Measurements from ENCODE around the gene STARD13. TPM values are rescaled to one million over a fixed set of nuclear protein-coding genes. Genes with fewer than 3 reads are reported as not detected.

STARD13 gene
- total RNA-seq, 1 experiment from 2014 or later: 2.1 TPM

DNA sequence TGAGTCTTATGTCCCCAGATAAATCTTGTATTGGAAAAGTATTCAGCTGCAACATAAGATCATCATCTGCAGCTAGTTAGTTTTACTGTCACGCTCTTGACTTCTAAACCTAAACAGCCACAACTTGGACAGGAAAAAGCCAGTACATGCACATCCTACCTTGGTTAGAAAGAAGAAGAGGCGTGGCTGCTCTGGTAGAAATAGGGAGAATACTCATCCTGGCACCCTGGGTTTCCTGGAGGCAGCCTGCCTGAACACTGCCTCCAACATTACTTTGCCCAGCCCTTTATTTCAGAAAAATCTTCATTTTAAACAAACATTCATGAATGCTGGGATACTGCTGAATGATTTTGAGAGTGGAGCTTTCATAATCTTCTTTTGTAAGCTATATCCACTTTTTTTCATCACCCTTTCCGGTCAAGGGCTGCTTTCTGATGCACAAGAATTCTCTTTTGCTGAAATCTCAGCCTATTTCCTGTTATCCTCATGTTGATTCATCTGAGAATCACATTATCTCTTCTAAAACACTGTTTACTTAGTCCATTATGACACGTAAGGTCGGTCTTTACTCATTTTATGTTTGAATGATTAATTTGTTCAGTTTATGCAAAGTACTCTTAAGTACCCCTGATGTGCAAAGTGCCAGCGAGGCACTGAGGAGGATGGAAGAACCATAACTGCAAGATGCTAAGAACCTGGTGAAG, 55.2 kb downstream of the STARD13 start:
- Histone ChIP-seq H2BK5ac (ENCODE audit: insufficient read length, low read length) (no peak overlapping the region), H3K4ac (ENCODE audit: low read depth, low read length) (no peak overlapping the region), H3K23ac (ENCODE audit: insufficient read length, low read depth, low read length) (no peak overlapping the region), H3K79me1 (ENCODE audit: insufficient read depth, low read depth, low read length, poor library complexity, severe bottlenecking) (no peaks in the 10 kb centered on the region), H4K91ac (ENCODE audit: insufficient read length, low read depth, low read length) (no peak overlapping the region), H2BK20ac (ENCODE audit: low read depth, low read length, poor library complexity, severe bottlenecking) (no peak overlapping the region), H3K27ac (ENCODE audit: insufficient read length, low read depth, low read length) (no peak overlapping the region), H3K9me3 (ENCODE audit: control insufficient read depth, low read depth, low read length) (no peaks in the 10 kb centered on the region), H3T11ph (ENCODE audit: low read length) (no peak overlapping the region), H3K9ac (ENCODE audit: extremely low read depth, insufficient read length, low read length) (no peak overlapping the region), H3K27me3 (ENCODE audit: insufficient read depth, low read length) (no peaks in the 10 kb centered on the region), H2BK12ac (ENCODE audit: insufficient read length, low read depth, low read length) (no peak overlapping the region), H3K18ac (ENCODE audit: insufficient read length, low read depth, low read length) (no peak overlapping the region), H3K23me2 (ENCODE audit: insufficient read length, low read depth, low read length, poor library complexity, severe bottlenecking) (no peaks in the 10 kb centered on the region), H3K4me1 (ENCODE audit: insufficient read depth, low read length) (peaks cover 13% of the 10 kb centered on the region; the same call in 1 of the 2 replicates), H4K8ac (replicated peaks; ENCODE audit: insufficient read length, low read depth, low read length) (no peak overlapping the region), H2BK15ac (ENCODE audit: low read depth, low read length) (no peak overlapping the region), H4K20me1 (ENCODE audit: control insufficient read depth, insufficient read depth, insufficient read length) (no peaks in the 10 kb centered on the region), H2BK120ac (ENCODE audit: low read depth, low read length, poor library complexity, severe bottlenecking) (no peak overlapping the region), H4K5ac (ENCODE audit: insufficient read length, low read depth, low read length) (no peak overlapping the region), H2AK5ac (ENCODE audit: insufficient read length, low read length) (no peak overlapping the region), H2AFZ (ENCODE audit: low read length) (no peak overlapping the region), H3K14ac (ENCODE audit: insufficient read depth, low read length) (no peak overlapping the region), H3K79me2 (ENCODE audit: insufficient read depth, low read length) (no peaks in the 10 kb centered on the region), H3K4me2 (ENCODE audit: insufficient read depth, insufficient read length, low read length) (no peak overlapping the region), H3K56ac (ENCODE audit: insufficient read length, low read depth, low read length) (no peak overlapping the region)
- H3K4me1 Mint-ChIP-seq: peaks cover 27 to 34% of the 10 kb centered on the region in 2 experiments
- no peak overlapping the region for H3K27ac Mint-ChIP-seq
- H3K27me3 Mint-ChIP-seq (ENCODE audit: low read depth): no peaks in the 10 kb centered on the region
- peaks cover 2 to 7% (median 6%) of the 10 kb centered on the region in 3 experiments; a peak in 6 of 7 replicates for H3K36me3 Mint-ChIP-seq (ENCODE audit: insufficient read depth in 1 of 3, low read depth in 3 of 3)
- TF ChIP-seq, protein P1, sequence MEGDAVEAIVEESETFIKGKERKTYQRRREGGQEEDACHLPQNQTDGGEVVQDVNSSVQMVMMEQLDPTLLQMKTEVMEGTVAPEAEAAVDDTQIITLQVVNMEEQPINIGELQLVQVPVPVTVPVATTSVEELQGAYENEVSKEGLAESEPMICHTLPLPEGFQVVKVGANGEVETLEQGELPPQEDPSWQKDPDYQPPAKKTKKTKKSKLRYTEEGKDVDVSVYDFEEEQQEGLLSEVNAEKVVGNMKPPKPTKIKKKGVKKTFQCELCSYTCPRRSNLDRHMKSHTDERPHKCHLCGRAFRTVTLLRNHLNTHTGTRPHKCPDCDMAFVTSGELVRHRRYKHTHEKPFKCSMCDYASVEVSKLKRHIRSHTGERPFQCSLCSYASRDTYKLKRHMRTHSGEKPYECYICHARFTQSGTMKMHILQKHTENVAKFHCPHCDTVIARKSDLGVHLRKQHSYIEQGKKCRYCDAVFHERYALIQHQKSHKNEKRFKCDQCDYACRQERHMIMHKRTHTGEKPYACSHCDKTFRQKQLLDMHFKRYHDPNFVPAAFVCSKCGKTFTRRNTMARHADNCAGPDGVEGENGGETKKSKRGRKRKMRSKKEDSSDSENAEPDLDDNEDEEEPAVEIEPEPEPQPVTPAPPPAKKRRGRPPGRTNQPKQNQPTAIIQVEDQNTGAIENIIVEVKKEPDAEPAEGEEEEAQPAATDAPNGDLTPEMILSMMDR (conservative IDR thresholded peaks at IDR 0.05): no peak
- no peak overlapping the region for H3K4me3 Mint-ChIP-seq
- no peak for DNase-seq
- peaks cover 5 to 10% of the 10 kb centered on the region in 2 experiments; a peak in 4 of 5 replicates for H3K9me3 Mint-ChIP-seq
- WGBS (ENCODE audit: extremely low coverage, insufficient read length, low lambda C conversion rate): no CpG with 5 or more reads among the region's 6 CpGs

All from H9 (cell line).